MM.1S (cell line): ENCODE measurements around the gene DBF4B.

Experiments used
- CTCF ChIP-seq: fragments of 300-600 bp; sonication (generic); IDR thresholded peaks from 2 replicates; pipeline ENCODE4 v1.5.1; 2016; ENCODE audit warnings: antibody characterized with exemption, low read length, mixed read lengths
- EZH2 ChIP-seq: fragments of 300-600 bp; sonication (generic); optimal IDR thresholded peaks from 2 replicates; pipeline ENCODE3; 2017; ENCODE audit warnings: low read depth, mild to moderate bottlenecking, antibody characterized with exemption, low read length, mixed read lengths
- EZH2phosphoT487 ChIP-seq: fragments of 300-600 bp; sonication (generic); IDR thresholded peaks from 2 replicates; pipeline ENCODE4 v1.6.1; 2018; ENCODE audit warnings: antibody characterized with exemption, low read length

- TF ChIP-seq CTCF (no peak), EZH2phosphoT487 (no peak), EZH2 (no peak)
These were observed 78.9 kb downstream of the DBF4B start for GRCh38 chr17:44787271-44787940.
